Inflammatory macrophage treated with lipopolysaccharide for 1 hour (primary cell): ENCODE data around the gene AMOT.
A peak's percentile ranks its signal among the peaks of the same experiment; 100 is the strongest.

Experiments
- DNase-seq, 2 donors: peaks; one replicate each; pipeline ENCODE4 v3.0.0-alpha.2; 2020 to 2022

Gene AMOT

GRCh38 chrX:112798736-112799135 lies 41.9 kb downstream of the AMOT start:
- DNase-seq: no peak

- no peak for DNase-seq
These were observed 50.7 kb downstream of the AMOT start for GRCh38 chrX:112789931-112790330.

GRCh38 chrX:112786076-112786475 lies 54.6 kb downstream of the AMOT start:
- DNase-seq: no peak

- DNase-seq: no peak
These were observed 55.3 kb downstream of the AMOT start for GRCh38 chrX:112785344-112785743.

- DNase-seq: no peak
These were observed 55.9 kb downstream of the AMOT start for GRCh38 chrX:112784692-112785091.

GRCh38 chrX:112779139-112779538 lies 61.5 kb downstream of the AMOT start:
- DNase-seq: no peak

GRCh38 chrX:112774651-112775293 lies 65.9 kb downstream of the AMOT start:
- DNase-seq: no peak

- DNase-seq: no peak
These were observed 66.5 kb downstream of the AMOT start for GRCh38 chrX:112774142-112774541.

- no peak for DNase-seq
These were observed 71.6 kb downstream of the AMOT start for GRCh38 chrX:112769034-112769433.

- no peak for DNase-seq
These were observed 72.1 kb downstream of the AMOT start for GRCh38 chrX:112768563-112768962.

GRCh38 chrX:112766774-112767173 lies 73.9 kb downstream of the AMOT start:
- no peak for DNase-seq

GRCh38 chrX:112761242-112762207 lies 79.1 kb downstream of the AMOT start:
- DNase-seq: peak; percentile 0 to 1

GRCh38 chrX:112760697-112761096 lies 79.9 kb downstream of the AMOT start:
- no peak for DNase-seq

- DNase-seq: no peak
These were observed 80.7 kb downstream of the AMOT start for GRCh38 chrX:112759966-112760365.

GRCh38 chrX:112759512-112759911 lies 81.1 kb downstream of the AMOT start:
- DNase-seq: no peak

GRCh38 chrX:112757946-112758345 lies 82.7 kb downstream of the AMOT start:
- no peak for DNase-seq

- DNase-seq: no peak
These were observed 87.5 kb downstream of the AMOT start for GRCh38 chrX:112753116-112753515.

- no peak for DNase-seq
These were observed 89.6 kb downstream of the AMOT start for GRCh38 chrX:112751076-112751475.

GRCh38 chrX:112746812-112747595 lies 93.6 kb downstream of the AMOT start:
- DNase-seq: no peak

GRCh38 chrX:112738347-112739033 lies 102.1 kb downstream of the AMOT start:
- no peak for DNase-seq

- no peak for DNase-seq
These were observed 104.3 kb downstream of the AMOT start for GRCh38 chrX:112736310-112736709.

- DNase-seq: no peak
These were observed 105.5 kb downstream of the AMOT start for GRCh38 chrX:112735147-112735546.

- DNase-seq: peak; percentile 39 to 40
These were observed 106.3 kb downstream of the AMOT start for GRCh38 chrX:112734290-112734689.
